ENCODE results near the gene PGGT1B. TPM values are rescaled to one million over a fixed set of nuclear protein-coding genes. Genes with fewer than 3 reads are reported as not detected.

The PGGT1B gene
- total and polyA plus RNA-seq, 2 of the 8 experiments (the other 6 are each of a cell fraction or from before 2014, with no cell fraction given) = 1.9 to 43.1 TPM

GRCh38 chr5:115202952-115203351 lies 59.7 kb downstream of the PGGT1B start:
- Histone ChIP-seq H3K9ac (replicated peaks in 1 of 4; ENCODE audit: extremely low read depth in 1 of 4, low read depth in 3 of 4, low read length in 3 of 4) (no peak overlapping the region), H3K79me1 (ENCODE audit: low read depth, low read length) (no peaks in the 10 kb centered on the region), H3K14ac (ENCODE audit: insufficient read length) (no peak overlapping the region), H3K27me3 (replicated peaks in 1 of 4; ENCODE audit: control insufficient read depth in 3 of 4, extremely low read depth in 1 of 4, insufficient read depth in 3 of 4, low read length in 3 of 4) (no peaks in the 10 kb centered on the region), H3K27ac (ENCODE audit: low read depth, low read length) (no peak overlapping the region), H4K91ac (replicated peaks; ENCODE audit: insufficient read length, low read length) (no peak overlapping the region), H3K4me2 (ENCODE audit: insufficient read depth in 1 of 2, low read depth in 2 of 2, low read length in 2 of 2) (no peak overlapping the region), H2BK5ac (ENCODE audit: low read depth, low read length) (no peak overlapping the region), H3K4me3 (ENCODE audit: extremely low read depth in 1 of 4, insufficient read depth in 2 of 4, low read depth in 3 of 4, low read length in 4 of 4) (no peak overlapping the region), H4K8ac (ENCODE audit: extremely low read depth, insufficient read depth, low read length) (no peak overlapping the region), H3K4ac (replicated peaks; ENCODE audit: insufficient read length, low read depth, low read length) (no peak overlapping the region), H3K4me1 (replicated peaks in 1 of 4; ENCODE audit: control insufficient read depth in 3 of 4, insufficient read depth in 4 of 4, low read length in 3 of 4) (no peaks in the 10 kb centered on the region), H4K5ac (ENCODE audit: insufficient read length, low read depth, low read length) (no peak overlapping the region), H2AK5ac (ENCODE audit: low read depth, low read length) (no peak overlapping the region), H2BK12ac (ENCODE audit: low read depth, low read length) (no peak overlapping the region), H2BK20ac (ENCODE audit: low read length) (no peak overlapping the region), H3K23ac (ENCODE audit: insufficient read length) (no peak overlapping the region), H3K23me2 (ENCODE audit: low read depth, low read length) (no peaks in the 10 kb centered on the region; the same call in 1 of the 2 replicates), H3K79me2 (ENCODE audit: control insufficient read depth in 1 of 2, insufficient read depth in 2 of 2, low read length in 2 of 2) (no peaks in the 10 kb centered on the region), H3K56ac (replicated peaks; ENCODE audit: insufficient read length, low read depth, low read length) (no peak overlapping the region), H3K9me3 (ENCODE audit: insufficient read depth in 2 of 2, low read depth in 1 of 2, low read length in 1 of 2) (no peaks in the 10 kb centered on the region), H3K36me3 (ENCODE audit: control insufficient read depth in 2 of 4, insufficient read depth in 4 of 4, low read length in 3 of 4) (no peaks in the 10 kb centered on the region), H2AFZ (ENCODE audit: low read length) (no peak overlapping the region), H4K20me1 (replicated peaks in 1 of 2; ENCODE audit: control insufficient read depth in 1 of 2, insufficient read depth in 2 of 2, low read length in 2 of 2) (no peaks in the 10 kb centered on the region), H2BK120ac (replicated peaks; ENCODE audit: low read depth, low read length) (no peak overlapping the region), H2BK15ac (ENCODE audit: low read length) (no peak overlapping the region), H3K18ac (ENCODE audit: extremely low read depth, low read length) (no peak overlapping the region)
- DNase-seq (ENCODE audit: low read depth in 1 of 2, low spot score in 2 of 2) (no peak), FAIRE-seq (no peak)
- 100% methylated on average over 1 of the region's 1 CpG; no CpG with 5 or more reads in 1 of the 2 experiments for WGBS, 2 experiments (ENCODE audit: extremely low coverage in 1 of 2, insufficient coverage in 1 of 2, insufficient read length in 1 of 2, insufficient replicate concordance in 2 of 2, low coverage in 1 of 2, low lambda C conversion rate in 2 of 2, missing lambda C conversion rate in 1 of 2)
- ChIA-PET CTCF (ENCODE audit: partially characterized antibody) (no interaction called here), POLR2A (ENCODE audit: partially characterized antibody) (no interaction called here)
- TF ChIP-seq, protein P1, sequence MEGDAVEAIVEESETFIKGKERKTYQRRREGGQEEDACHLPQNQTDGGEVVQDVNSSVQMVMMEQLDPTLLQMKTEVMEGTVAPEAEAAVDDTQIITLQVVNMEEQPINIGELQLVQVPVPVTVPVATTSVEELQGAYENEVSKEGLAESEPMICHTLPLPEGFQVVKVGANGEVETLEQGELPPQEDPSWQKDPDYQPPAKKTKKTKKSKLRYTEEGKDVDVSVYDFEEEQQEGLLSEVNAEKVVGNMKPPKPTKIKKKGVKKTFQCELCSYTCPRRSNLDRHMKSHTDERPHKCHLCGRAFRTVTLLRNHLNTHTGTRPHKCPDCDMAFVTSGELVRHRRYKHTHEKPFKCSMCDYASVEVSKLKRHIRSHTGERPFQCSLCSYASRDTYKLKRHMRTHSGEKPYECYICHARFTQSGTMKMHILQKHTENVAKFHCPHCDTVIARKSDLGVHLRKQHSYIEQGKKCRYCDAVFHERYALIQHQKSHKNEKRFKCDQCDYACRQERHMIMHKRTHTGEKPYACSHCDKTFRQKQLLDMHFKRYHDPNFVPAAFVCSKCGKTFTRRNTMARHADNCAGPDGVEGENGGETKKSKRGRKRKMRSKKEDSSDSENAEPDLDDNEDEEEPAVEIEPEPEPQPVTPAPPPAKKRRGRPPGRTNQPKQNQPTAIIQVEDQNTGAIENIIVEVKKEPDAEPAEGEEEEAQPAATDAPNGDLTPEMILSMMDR (IDR thresholded peaks at IDR 0.05; ENCODE audit: control extremely low read depth in 1 of 3, insufficient read depth in 1 of 3, low read depth in 1 of 3, low read length in 3 of 3) = no peak
- TF ChIP-seq TAF7 (optimal IDR thresholded peaks at IDR 0.05; ENCODE audit: borderline replicate concordance, low read depth, low read length) (no peak), SAP30 (IDR thresholded peaks at IDR 0.05; ENCODE audit: insufficient read depth, insufficient replicate concordance, low read length) (no peak), TAF1 (IDR thresholded peaks at IDR 0.05; ENCODE audit: low read depth, low read length) (no peak), SP1 (IDR thresholded peaks at IDR 0.05; ENCODE audit: low read depth, low read length) (no peak), YY1 (IDR thresholded peaks at IDR 0.05; ENCODE audit: low read depth, low read length) (no peak), KDM4A (IDR thresholded peaks at IDR 0.05; ENCODE audit: low read depth, low read length, severe bottlenecking) (no peak), ATF2 (IDR thresholded peaks at IDR 0.05; ENCODE audit: low read length) (no peak)
- TF ChIP-seq, protein P2, sequence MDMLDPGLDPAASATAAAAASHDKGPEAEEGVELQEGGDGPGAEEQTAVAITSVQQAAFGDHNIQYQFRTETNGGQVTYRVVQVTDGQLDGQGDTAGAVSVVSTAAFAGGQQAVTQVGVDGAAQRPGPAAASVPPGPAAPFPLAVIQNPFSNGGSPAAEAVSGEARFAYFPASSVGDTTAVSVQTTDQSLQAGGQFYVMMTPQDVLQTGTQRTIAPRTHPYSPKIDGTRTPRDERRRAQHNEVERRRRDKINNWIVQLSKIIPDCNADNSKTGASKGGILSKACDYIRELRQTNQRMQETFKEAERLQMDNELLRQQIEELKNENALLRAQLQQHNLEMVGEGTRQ (IDR thresholded peaks at IDR 0.05; ENCODE audit: low read length) = no peak

All from H1 (cell line).